CD4-positive, alpha-beta T cell (primary cell): Measurements from ENCODE around the gene SEMA4B. TPM values are rescaled to one million over a fixed set of nuclear protein-coding genes. Genes with fewer than 3 reads are reported as not detected.

ENCODE experiments used
- ATAC-seq: fragments of 200-7000 bp; cut with Tn5 transposase; one replicate; pipeline ENCODE4 v1.10.0; 2022; ENCODE audit warnings: mild to moderate bottlenecking; ENCODE audit not compliant: poor library complexity
- CTCF ChIA-PET: fragments of 350-600 bp; sonication (Branson Sonifier 250); formaldehyde crosslinking; loops from one replicate; lab custom pipeline; 2021; ENCODE audit warnings: antibody characterized with exemption, inconsistent platforms; lab: Charles Lee
- POLR2A ChIA-PET: fragments of 350-600 bp; sonication (Branson Sonifier 250); formaldehyde crosslinking; loops from one replicate; lab custom pipeline; 2021; ENCODE audit warnings: antibody characterized with exemption, inconsistent platforms; lab: Charles Lee
- DNase-seq, 14 experiments: peaks; one replicate each; pipeline ENCODE4 v3.0.0-alpha.2; 2013 to 2020; ENCODE audit warnings: mixed read lengths in 2 of 14
- H3K27ac ChIP-seq, 2 donors: one replicate each; pipeline versions ENCODE4 v1.5.1 to v1.7.0; 2013; ENCODE audit warnings: low read length in 2 of 2, low read depth in 1 of 2, mild to moderate bottlenecking in 1 of 2
- H3K27me3 ChIP-seq, 2 experiments: 1 replicate in 1 of 2; 2 replicates in 1 of 2; pipeline versions ENCODE4 v1.6.1 to v1.7.0; 2013; ENCODE audit warnings: low read length in 2 of 2, control low read depth in 1 of 2, mild to moderate bottlenecking in 1 of 2, moderate library complexity in 1 of 2; ENCODE audit not compliant: insufficient read depth in 2 of 2, control insufficient read depth in 1 of 2
- H3K36me3 ChIP-seq: one replicate; pipeline ENCODE4 v1.6.1; 2013; ENCODE audit warnings: low read length, control low read depth; ENCODE audit not compliant: insufficient read depth
- H3K4me1 ChIP-seq: one replicate; pipeline ENCODE4 v1.6.1; 2013; ENCODE audit warnings: low read length, control low read depth; ENCODE audit not compliant: insufficient read depth
- H3K4me3 ChIP-seq: one replicate; pipeline ENCODE4 v1.5.1; 2013; ENCODE audit warnings: mild to moderate bottlenecking, low read length, moderate library complexity
- H3K9me3 ChIP-seq, 2 experiments: 1 replicate in 1 of 2; 2 replicates in 1 of 2; pipeline versions ENCODE4 v1.6.1 to v1.7.0; 2013; ENCODE audit warnings: low read length in 2 of 2, mild to moderate bottlenecking in 2 of 2, control low read depth in 1 of 2, moderate library complexity in 1 of 2; ENCODE audit not compliant: control insufficient read depth in 1 of 2, insufficient read depth in 1 of 2
- H3K27ac Mint-ChIP-seq: one replicate; pipeline ENCODE4 v1.8.0; 2020; ENCODE audit warnings: mixed read lengths
- H3K27me3 Mint-ChIP-seq: one replicate; pipeline ENCODE4 v1.8.0; 2021; ENCODE audit warnings: mixed read lengths
- H3K36me3 Mint-ChIP-seq: one replicate; pipeline ENCODE4 v1.8.0; 2021; ENCODE audit warnings: low read depth, mixed read lengths
- H3K4me1 Mint-ChIP-seq: one replicate; pipeline ENCODE4 v1.8.0; 2021; ENCODE audit warnings: low read depth, mixed read lengths
- H3K4me3 Mint-ChIP-seq: one replicate; pipeline ENCODE4 v1.8.0; 2020; ENCODE audit warnings: mild to moderate bottlenecking, mixed read lengths
- H3K9me3 Mint-ChIP-seq: one replicate; pipeline ENCODE4 v1.8.0; 2020; ENCODE audit warnings: mixed read lengths
- CTCF ChIP-seq: fragments of 200-600 bp; IDR thresholded peaks from one replicate; pipeline ENCODE4 v1.8.0; 2022; ENCODE audit warnings: antibody characterized with exemption, mild to moderate bottlenecking
- intact Hi-C, 2 experiments: fragments of 100-400 bp; cut with DNase I in 1 of 2; cut with micrococcal nuclease in 1 of 2; formaldehyde crosslinking; loops; one replicate each; pipeline versions ENCODE4 v1.15.1 to v1.9.0; 2023 to 2025; cut with DNase I, micrococcal nuclease
- total RNA-seq, 174 experiments: library from RNA in 2 of 174; stranded (reverse) in 2 of 174; gene quantifications; one replicate each; pipeline ENCODE4 v1.2.3 and lab custom pipeline; 2021 to 2026

SEMA4B gene
- total RNA-seq, 2 experiments from 2014 or later = 8.0 to 9.5 TPM

- no peak for ATAC-seq
- Histone ChIP-seq H3K4me3 (no peak overlapping the region), H3K4me1 (peaks cover 10% of the 10 kb centered on the region), H3K27ac (no peak overlapping the region), H3K36me3 (no peaks in the 10 kb centered on the region), H3K27me3 (no peaks in the 10 kb centered on the region), H3K9me3 (no peaks in the 10 kb centered on the region)
- intact Hi-C loops = no loop called here
- TF ChIP-seq CTCF = no peak
- Mint-ChIP-seq H3K4me3 (no peak overlapping the region), H3K9me3 (no peaks in the 10 kb centered on the region), H3K27ac (no peak overlapping the region), H3K27me3 (no peaks in the 10 kb centered on the region), H3K36me3 (no peaks in the 10 kb centered on the region), H3K4me1 (peaks cover 9% of the 10 kb centered on the region)
- POLR2A ChIA-PET = no interaction called here
- no peak for DNase-seq
- CTCF ChIA-PET = no interaction called here
These were observed 41.9 kb upstream of the SEMA4B start for GRCh38 chr15:90159213-90159612.

DNA sequence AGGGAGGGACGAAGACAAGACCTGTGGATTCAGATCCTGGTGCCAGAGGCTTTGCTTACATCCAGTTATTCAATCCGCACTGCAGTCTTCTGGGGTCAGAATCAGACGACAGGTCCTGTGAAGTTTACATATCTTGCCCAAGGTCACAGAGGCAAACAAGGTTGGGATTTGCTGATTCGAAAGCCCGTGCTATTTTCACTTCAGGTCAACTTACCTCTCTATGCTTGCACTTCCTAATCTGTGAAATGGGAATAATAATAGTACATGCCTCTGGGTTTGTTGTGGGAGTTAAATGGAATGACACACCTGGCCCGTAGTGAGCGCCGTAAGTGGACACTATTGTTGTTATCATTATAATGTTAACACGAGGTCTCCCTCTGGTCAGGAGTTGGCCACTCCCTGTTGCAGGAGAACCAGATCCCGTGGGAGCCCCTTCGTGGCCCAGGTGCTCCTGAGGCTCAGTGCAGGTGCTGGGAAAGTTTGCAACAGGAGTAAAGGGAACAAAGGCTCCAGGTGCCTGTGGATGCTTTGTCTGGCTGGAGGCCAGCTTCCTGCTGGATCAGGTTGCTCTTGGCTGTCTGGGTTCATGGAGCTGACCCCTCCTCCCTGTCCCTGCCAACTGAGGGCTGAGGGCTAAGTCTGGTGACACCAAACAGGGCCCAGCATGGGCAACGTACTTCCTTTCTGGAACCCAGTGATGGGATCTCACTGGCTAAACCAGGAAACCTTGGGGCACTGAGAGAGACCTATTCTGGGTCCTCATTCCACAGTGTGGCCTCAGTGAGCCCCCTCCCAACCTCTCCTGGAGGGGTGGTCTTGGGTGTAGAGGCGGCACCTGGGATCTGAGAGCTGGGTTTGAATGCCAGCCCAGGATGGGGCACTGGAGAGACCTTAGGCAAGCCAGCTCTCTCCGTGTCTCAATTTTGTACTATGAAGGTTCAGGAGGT is 40.1 kb upstream of the SEMA4B start:
- no peak for DNase-seq
- H3K27ac ChIP-seq = no peak overlapping the region

GRCh38 chr15:90161950-90162361 is 39.2 kb upstream of the SEMA4B start:
- H3K4me3 Mint-ChIP-seq = no peak overlapping the region
- Histone ChIP-seq H3K27ac (no peak overlapping the region), H3K4me3 (no peak overlapping the region), H3K36me3 (no peaks in the 10 kb centered on the region), H3K4me1 (peaks cover 10% of the 10 kb centered on the region), H3K27me3 (no peaks in the 10 kb centered on the region), H3K9me3 (no peaks in the 10 kb centered on the region)
- ChIA-PET CTCF (no interaction called here), POLR2A (no interaction called here)
- ATAC-seq (no peak), DNase-seq (peak in 2 of 14 experiments; percentile 31 to 32)
- intact Hi-C loops = no loop called here
- no peak for TF ChIP-seq CTCF
- no peaks in the 10 kb centered on the region for H3K9me3 Mint-ChIP-seq
- H3K36me3 Mint-ChIP-seq = no peaks in the 10 kb centered on the region
- no peak overlapping the region for H3K27ac Mint-ChIP-seq
- peaks cover 9% of the 10 kb centered on the region for H3K4me1 Mint-ChIP-seq
- H3K27me3 Mint-ChIP-seq = no peaks in the 10 kb centered on the region

More for the DNA sequence above, 40.1 kb upstream of the SEMA4B start:
- H3K4me1 Mint-ChIP-seq = peaks cover 9% of the 10 kb centered on the region
- ChIA-PET POLR2A (no interaction called here), CTCF (no interaction called here)
- no peak overlapping the region for H3K4me3 Mint-ChIP-seq
- no peaks in the 10 kb centered on the region for H3K9me3 Mint-ChIP-seq
- Histone ChIP-seq H3K9me3 (no peaks in the 10 kb centered on the region), H3K36me3 (no peaks in the 10 kb centered on the region), H3K4me3 (no peak overlapping the region), H3K27me3 (no peaks in the 10 kb centered on the region), H3K4me1 (peaks cover 10% of the 10 kb centered on the region)
- no peak overlapping the region for H3K27ac Mint-ChIP-seq
- intact Hi-C loops = no loop called here
- H3K36me3 Mint-ChIP-seq = no peaks in the 10 kb centered on the region
- H3K27me3 Mint-ChIP-seq = no peaks in the 10 kb centered on the region
- no peak for TF ChIP-seq CTCF
- no peak for ATAC-seq
